Measurements from ENCODE around the gene ATP2A1. TPM values are rescaled to one million over a fixed set of nuclear protein-coding genes. Genes with fewer than 3 reads are reported as not detected.
"Not testable (repeated sequence)": the region's sequence is repeated elsewhere in the genome, so short reads cannot be mapped to it uniquely, and the experiment has no call there.

The ATP2A1 gene
- total and polyA plus RNA-seq, 2 experiments from 2014 or later: 0.09 to 0.11 TPM

DNA sequence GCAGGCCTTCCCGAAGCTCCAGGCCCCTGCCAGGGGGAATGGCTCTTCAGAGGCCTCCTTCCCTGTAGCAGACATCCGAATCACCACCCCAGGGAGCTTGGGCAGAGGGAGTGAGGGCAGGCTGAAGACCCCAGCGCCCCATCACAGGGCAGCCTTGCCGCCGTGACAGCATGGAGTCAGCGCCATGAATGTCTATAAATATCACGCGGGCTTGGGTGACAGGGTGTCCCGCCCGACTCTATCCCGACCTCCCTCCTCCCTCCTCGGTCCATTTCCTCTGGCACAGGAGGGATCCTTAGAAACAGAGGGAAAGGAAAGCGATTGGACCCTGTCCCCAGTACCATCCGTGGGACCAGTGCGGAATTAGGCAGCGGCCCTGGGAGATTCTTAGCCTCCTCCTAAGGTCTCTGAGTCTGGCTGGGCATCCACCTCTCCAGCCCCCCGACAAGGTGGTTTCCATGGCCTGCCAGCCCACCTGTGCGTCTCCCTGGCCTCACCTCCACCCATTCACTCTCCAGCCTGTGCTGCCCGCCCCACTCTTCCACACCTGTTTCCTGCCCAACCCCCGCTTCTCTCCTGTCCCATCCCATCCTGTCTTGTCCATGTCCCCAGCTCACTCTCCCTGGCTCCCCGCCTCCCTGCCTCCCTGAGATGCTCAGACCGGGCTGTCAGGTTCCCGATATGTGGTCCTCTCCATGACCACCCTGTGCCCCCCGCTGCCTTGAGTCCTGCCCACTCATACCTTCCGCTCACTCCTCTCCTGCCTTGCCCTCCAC, 5.1 kb downstream of the ATP2A1 start:
- H3K27me3 ChIP-seq (replicated peaks; ENCODE audit: insufficient read depth): no peaks in the 10 kb centered on the region
- no peaks in the 10 kb centered on the region for H3K36me3 ChIP-seq (ENCODE audit: low read depth)
- no peak overlapping the region for H3K27ac ChIP-seq
- H2AFZ ChIP-seq: no peak overlapping the region
- no peaks in the 10 kb centered on the region for H4K20me1 ChIP-seq (ENCODE audit: insufficient read depth)
- peaks cover 4% of the 10 kb centered on the region; the same call in 1 of the 2 replicates for H3K4me1 ChIP-seq (ENCODE audit: insufficient read depth)
- H3K9ac ChIP-seq: no peak overlapping the region
- H3K79me2 ChIP-seq (ENCODE audit: insufficient read depth): no peaks in the 10 kb centered on the region
- TF ChIP-seq EZH2phosphoT487 (IDR thresholded peaks at IDR 0.05; ENCODE audit: insufficient read depth, low read depth): no peak
- 50 to 51% methylated on average over 25 of the region's 25 CpGs for whole genome bisulfite sequencing, 2 experiments (ENCODE audit: low coverage in 1 of 2, low lambda C conversion rate in 2 of 2, missing lambda C conversion rate in 2 of 2)
- no peaks in the 10 kb centered on the region for H3K9me2 ChIP-seq (ENCODE audit: insufficient read depth)
- H3K4me3 ChIP-seq: no peak overlapping the region
- in situ Hi-C loops (cut with MboI): no loop called here
- no peaks in the 10 kb centered on the region for H3F3A ChIP-seq (ENCODE audit: insufficient read depth)
- H3K4me2 ChIP-seq (ENCODE audit: unreplicated experiment): no peak overlapping the region
- no peak for DNase-seq
- no peaks in the 10 kb centered on the region for H3K9me3 ChIP-seq (ENCODE audit: low read depth)

- H4K20me1 ChIP-seq (ENCODE audit: insufficient read depth): no peaks in the 10 kb centered on the region
- H3K27me3 ChIP-seq (replicated peaks; ENCODE audit: insufficient read depth): no peaks in the 10 kb centered on the region
- no peaks in the 10 kb centered on the region for H3K9me3 ChIP-seq (ENCODE audit: low read depth)
- no peaks in the 10 kb centered on the region for H3K9me2 ChIP-seq (ENCODE audit: insufficient read depth)
- no peak overlapping the region for H3K9ac ChIP-seq
- TF ChIP-seq EZH2phosphoT487 (IDR thresholded peaks at IDR 0.05; ENCODE audit: insufficient read depth, low read depth): no peak
- TF ChIP-seq EZH2 (IDR thresholded peaks at IDR 0.05; ENCODE audit: insufficient read depth, poor library complexity, severe bottlenecking): no peak
- H3K79me2 ChIP-seq (ENCODE audit: insufficient read depth): no peaks in the 10 kb centered on the region
- no peak overlapping the region for H2AFZ ChIP-seq
- DNase-seq: no peak
- in situ Hi-C loops (cut with MboI): no loop called here
- H3K4me2 ChIP-seq (ENCODE audit: unreplicated experiment): no peak overlapping the region
- 96 to 97% methylated on average over 6 of the region's 6 CpGs for WGBS, 2 experiments (ENCODE audit: low coverage in 1 of 2, low lambda C conversion rate in 2 of 2, missing lambda C conversion rate in 2 of 2)
- H3K4me1 ChIP-seq (ENCODE audit: insufficient read depth): peaks cover 3% of the 10 kb centered on the region; the same call in 1 of the 2 replicates
- H3K27ac ChIP-seq: no peak overlapping the region
- no peak overlapping the region for H3K4me3 ChIP-seq
- H3F3A ChIP-seq (ENCODE audit: insufficient read depth): no peaks in the 10 kb centered on the region
- no peaks in the 10 kb centered on the region for H3K36me3 ChIP-seq (ENCODE audit: low read depth)
Observed at GRCh38 chr16:28884045-28884444, 5.8 kb downstream of the ATP2A1 start.

DNA sequence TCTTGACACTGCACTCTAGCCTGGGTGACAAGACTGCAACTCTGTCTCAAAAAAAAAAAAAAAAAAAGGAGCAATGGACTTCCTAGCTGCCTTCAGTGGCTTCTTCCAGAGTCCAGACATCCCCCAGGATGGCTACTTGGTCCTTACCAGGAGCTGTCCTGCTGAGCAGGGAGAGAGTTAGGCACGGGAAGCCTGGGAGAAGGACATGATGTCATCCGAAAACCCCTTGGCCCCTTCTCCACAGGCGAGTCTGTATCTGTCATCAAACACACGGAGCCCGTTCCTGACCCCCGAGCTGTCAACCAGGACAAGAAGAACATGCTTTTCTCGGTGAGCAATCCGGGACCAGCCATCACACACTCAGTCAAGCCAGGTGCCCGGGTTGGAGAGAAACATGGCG, 8.7 kb downstream of the ATP2A1 start:
- Histone ChIP-seq H3K36me3 (ENCODE audit: low read depth) (no peaks in the 10 kb centered on the region), H3K9ac (no peak overlapping the region), H3K4me2 (ENCODE audit: unreplicated experiment) (no peak overlapping the region), H3K4me3 (no peak overlapping the region), H3K27me3 (replicated peaks; ENCODE audit: insufficient read depth) (no peaks in the 10 kb centered on the region), H2AFZ (no peak overlapping the region), H3K9me3 (ENCODE audit: low read depth) (no peaks in the 10 kb centered on the region), H3K4me1 (ENCODE audit: insufficient read depth) (no peaks in the 10 kb centered on the region), H3K27ac (no peak overlapping the region), H4K20me1 (ENCODE audit: insufficient read depth) (no peaks in the 10 kb centered on the region), H3F3A (ENCODE audit: insufficient read depth) (no peaks in the 10 kb centered on the region), H3K79me2 (ENCODE audit: insufficient read depth) (no peaks in the 10 kb centered on the region), H3K9me2 (ENCODE audit: insufficient read depth) (no peaks in the 10 kb centered on the region)
- WGBS, 2 experiments (ENCODE audit: low coverage in 1 of 2, low lambda C conversion rate in 2 of 2, missing lambda C conversion rate in 2 of 2): 55 to 68% methylated on average over 10 of the region's 10 CpGs
- TF ChIP-seq EZH2phosphoT487 (IDR thresholded peaks at IDR 0.05; ENCODE audit: insufficient read depth, low read depth) (no peak), EZH2 (IDR thresholded peaks at IDR 0.05; ENCODE audit: insufficient read depth, poor library complexity, severe bottlenecking) (no peak)
- DNase-seq: no peak
- in situ Hi-C loops (cut with MboI): no loop called here

GRCh38 chr16:28890355-28890754, 12.1 kb downstream of the ATP2A1 start:
- in situ Hi-C loops (cut with MboI): loop anchor here (5.0 kb wide), 1 partner anchor 52 kb away; no protein-coding TSS in a partner anchor
- not testable (repeated sequence) for DNase-seq
- 89 to 91% methylated on average over 5 of the region's 5 CpGs for WGBS, 2 experiments (ENCODE audit: low coverage in 1 of 2, low lambda C conversion rate in 2 of 2, missing lambda C conversion rate in 2 of 2)

More at GRCh38 chr16:28890355-28890754, 12.1 kb downstream of the ATP2A1 start:
- H3F3A ChIP-seq (ENCODE audit: insufficient read depth); H3K4me3 ChIP-seq; H3K9ac ChIP-seq; H3K4me2 ChIP-seq (ENCODE audit: unreplicated experiment); H3K27ac ChIP-seq; H3K9me3 ChIP-seq (ENCODE audit: low read depth); H3K9me2 ChIP-seq (ENCODE audit: insufficient read depth); H3K79me2 ChIP-seq (ENCODE audit: insufficient read depth); H3K27me3 ChIP-seq (replicated peaks; ENCODE audit: insufficient read depth); H3K36me3 ChIP-seq (ENCODE audit: low read depth); H3K4me1 ChIP-seq (ENCODE audit: insufficient read depth); H4K20me1 ChIP-seq (ENCODE audit: insufficient read depth); H2AFZ ChIP-seq: not testable (repeated sequence)

Measured in GM23248 (cell line).